GM21528 (cell line): ENCODE results near the gene CD151.

Source experiments
- ATAC-seq: cut with Tn5 transposase; IDR thresholded peaks from one replicate; pipeline ENCODE4 v1.9.1; 2021; ENCODE audit warnings: mild to moderate bottlenecking, moderate library complexity; ENCODE audit not compliant: unreplicated experiment, low FRiP score

Gene CD151

GRCh38 chr11:868802-869201 is 36.0 kb downstream of the CD151 start:
- no peak for ATAC-seq

- no peak for ATAC-seq
These were observed 36.8 kb downstream of the CD151 start for GRCh38 chr11:869399-870126.

DNA sequence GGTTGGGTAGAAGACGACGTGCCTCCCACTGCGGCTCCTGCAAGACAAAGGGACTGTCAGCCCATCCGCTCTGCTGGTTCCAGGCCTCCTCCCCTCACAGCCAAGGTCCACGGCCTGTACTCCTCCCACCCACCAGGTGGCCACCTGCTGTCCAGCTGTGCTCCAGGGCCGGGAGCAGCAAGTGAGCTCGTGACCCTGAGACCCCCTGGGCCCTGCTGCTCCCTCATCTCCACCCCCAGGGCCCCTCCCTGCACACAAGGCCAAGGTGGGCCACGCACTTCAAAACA is 37.3 kb downstream of the CD151 start:
- ATAC-seq: no peak

DNA sequence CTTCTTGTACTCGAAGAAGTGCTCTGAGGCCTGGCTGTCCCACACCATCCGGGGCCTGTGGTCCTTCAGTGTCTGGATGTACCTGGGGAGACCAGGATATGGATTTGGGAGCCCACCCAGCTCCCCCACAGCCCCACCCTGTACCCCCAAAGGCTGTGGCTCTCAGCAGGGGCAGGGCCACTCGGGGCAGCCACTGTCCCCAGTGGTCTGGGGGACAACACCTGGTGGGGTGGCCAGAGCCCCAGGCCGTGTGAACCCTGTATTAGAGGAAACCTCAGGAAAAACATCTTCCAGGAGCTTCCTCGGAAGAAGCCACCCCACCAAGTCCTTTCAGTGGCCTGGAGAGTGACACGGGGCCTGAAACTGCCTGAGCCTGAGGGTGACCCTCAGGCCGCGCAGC is 37.7 kb downstream of the CD151 start:
- ATAC-seq: no peak

- ATAC-seq: no peak
These were observed 38.7 kb downstream of the CD151 start for GRCh38 chr11:871472-871871.

DNA sequence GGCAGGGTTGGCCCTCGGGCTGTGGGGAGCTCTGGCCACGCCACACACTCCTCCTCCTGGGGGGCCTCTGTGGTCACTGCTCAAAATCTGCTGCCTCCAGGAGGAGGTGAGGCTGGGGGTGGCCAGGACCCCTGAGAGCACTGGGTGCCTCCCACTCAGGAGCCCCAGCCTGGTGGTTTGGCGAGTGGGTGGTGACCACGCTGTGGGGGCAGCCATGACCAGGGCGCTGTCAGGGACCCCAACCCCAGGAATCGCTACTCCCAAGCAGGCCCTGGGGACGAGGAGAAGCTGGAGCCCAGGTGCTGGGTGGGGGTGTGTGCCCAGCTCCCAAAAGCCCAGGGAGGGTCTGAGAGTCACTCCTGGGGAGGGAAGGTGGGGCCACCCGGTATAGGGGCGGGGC is 40.0 kb downstream of the CD151 start:
- ATAC-seq: no peak

DNA sequence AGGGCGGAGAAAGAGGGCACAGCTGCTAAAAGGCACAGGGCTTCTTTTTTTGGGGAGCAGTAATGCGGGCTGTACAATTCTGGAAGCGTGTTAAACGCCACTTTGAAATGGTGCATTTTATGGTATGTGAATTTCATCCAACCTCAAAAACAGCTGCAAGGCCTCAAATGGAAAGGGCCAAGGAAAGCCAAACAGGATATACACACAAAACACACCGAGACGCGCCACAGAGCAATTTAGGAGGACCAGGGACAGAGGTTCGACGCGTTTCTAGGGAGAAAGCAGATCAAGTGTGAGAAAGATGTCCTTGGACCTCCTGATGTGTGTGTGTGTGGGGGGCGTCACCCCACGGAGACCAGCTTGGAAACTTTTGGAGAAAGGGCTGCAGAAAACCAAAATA is 41.0 kb downstream of the CD151 start:
- ATAC-seq: no peak

DNA sequence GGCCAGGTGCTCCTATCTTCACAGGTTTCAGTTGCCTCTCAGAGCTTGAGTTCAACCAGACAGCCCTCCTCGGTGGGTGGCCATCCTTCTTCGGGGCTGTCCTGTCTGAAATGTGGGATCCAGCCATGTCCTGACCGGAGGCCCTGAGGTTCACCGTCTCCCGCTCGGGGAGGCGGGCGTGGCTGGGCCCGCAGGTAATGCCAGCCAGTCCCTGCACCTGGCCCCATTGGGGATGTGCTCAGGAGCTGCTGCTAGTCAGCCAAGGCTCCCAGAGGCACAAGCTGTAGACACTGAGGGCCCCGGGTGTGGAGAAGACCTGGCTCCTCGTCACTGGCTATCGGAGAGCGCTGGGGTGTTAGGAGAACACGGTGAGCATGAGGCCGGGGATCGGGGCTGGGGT is 42.5 kb downstream of the CD151 start:
- no peak for ATAC-seq

DNA sequence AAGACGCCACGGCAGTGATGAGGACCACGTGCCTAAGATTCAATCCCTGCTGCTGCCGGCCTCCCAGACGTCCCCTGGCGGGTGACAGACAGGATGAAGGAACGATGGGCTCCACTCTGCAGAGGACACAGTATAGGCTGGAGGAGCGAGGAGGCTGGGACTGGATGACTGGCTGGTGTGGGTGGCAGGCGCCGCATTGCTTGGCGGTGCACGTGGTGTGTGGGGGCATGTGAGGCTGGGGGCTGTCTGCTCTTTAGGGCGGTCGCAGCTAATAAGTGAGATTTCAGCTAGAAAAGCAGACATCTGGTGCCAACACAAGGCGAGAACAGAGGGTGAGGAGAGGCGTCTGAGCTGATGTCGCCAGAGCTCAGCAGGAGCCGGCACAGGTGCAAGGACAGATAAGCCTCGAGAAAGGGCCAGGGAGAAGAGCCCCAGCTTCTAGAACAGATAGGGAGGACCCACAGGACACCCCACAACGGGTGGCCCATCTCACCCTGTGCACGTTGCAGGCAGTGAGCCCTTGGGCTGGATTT is 43.1 kb downstream of the CD151 start:
- no peak for ATAC-seq

- ATAC-seq: no peak
These were observed 43.8 kb downstream of the CD151 start for GRCh38 chr11:876545-876944.

GRCh38 chr11:877565-877964 is 44.8 kb downstream of the CD151 start:
- ATAC-seq: no peak

DNA sequence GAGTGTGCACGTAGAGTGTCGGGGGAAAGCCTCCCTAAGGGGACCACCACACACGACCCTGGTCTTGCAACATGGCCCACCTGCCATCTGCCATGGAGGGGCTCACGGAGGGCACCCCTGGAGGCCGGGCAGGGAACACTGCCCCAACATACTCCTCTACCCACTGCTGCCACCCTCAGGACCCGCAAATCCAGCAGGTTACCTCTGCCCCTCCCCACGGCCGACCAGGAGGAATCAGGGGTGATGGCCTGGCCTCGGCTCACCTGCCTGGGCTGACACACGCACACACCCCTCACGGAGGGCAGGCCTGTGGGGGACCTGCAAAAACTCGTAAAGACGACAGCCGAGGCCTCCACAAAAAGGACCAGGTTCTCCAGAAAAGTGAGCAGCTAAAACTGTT is 47.7 kb downstream of the CD151 start:
- ATAC-seq: no peak

GRCh38 chr11:882596-882995 is 49.8 kb downstream of the CD151 start:
- ATAC-seq: no peak

GRCh38 chr11:883527-883926 is 50.8 kb downstream of the CD151 start:
- ATAC-seq: no peak

- ATAC-seq: no peak
These were observed 51.9 kb downstream of the CD151 start for GRCh38 chr11:884578-885070.

DNA sequence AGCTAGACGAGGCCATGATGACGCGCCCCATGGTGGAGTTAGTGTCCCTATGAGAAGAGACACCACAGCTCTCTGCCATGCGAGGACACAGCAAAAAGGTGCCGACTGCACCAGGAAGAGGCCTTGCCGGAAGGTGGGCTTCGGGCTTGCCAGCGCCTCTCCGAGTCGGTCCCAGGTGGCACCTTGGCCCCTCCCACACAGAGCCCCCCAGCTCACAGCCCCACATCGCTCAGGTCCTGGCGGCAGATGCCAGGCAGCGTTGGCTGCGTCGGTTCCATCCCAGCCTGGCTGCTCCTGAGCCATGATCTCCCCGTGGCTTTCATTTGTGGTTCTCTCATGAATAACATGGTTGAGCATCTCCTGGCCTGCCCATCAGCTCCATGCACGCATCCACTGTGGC is 53.8 kb downstream of the CD151 start:
- ATAC-seq: no peak

GRCh38 chr11:887589-887988 is 54.8 kb downstream of the CD151 start:
- no peak for ATAC-seq
